ENCODE results near the gene RASSF5.

The RASSF5 gene

DNA sequence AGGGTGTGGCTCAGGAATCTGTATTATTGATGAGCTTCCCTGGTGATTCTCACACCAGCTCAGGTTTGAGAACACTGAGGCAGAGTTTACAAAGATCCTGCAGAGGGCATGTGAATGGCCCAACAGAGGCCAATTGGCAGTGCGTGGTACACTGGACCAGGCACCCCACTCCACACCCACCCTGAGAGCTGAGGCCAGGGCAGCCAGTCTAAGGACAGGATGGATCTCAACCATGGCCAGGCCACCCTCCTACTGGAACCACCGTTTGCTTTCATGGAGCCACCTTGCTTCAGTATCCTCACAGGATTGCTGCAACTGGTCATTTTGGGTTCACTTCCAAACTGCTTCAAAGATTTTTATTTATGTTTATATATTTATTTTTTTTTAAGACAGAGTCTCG lies 7.3 kb upstream of the RASSF5 start:
- DNase-seq, result no peak

DNA sequence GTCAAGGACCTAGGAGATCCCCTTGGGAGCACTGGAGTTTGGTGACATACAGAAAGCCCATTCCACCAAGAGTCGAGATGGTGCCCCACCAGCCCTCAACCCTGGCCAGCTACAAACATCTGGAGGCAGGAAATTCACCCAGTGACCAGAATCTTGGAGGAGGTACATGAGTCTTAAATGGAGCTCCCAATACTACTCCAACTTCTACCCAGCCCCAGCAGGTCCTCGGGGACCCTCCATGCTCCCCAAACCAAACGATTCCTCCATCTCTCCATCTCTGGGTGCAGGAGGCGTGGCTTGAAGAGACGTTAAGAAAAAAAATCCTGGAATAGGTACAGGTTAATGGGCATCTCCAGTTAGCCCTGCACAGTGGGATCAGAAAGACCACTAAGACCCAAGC lies 5.5 kb upstream of the RASSF5 start:
- no peak for DNase-seq

- DNase-seq, result no peak
These were observed 4.9 kb upstream of the RASSF5 start for GRCh38 chr1:206502403-206502802.

- no peak for DNase-seq
These were observed 4.5 kb upstream of the RASSF5 start for GRCh38 chr1:206502812-206503211.

- no peak for DNase-seq
These were observed 3.6 kb upstream of the RASSF5 start for GRCh38 chr1:206503591-206504362.

DNA sequence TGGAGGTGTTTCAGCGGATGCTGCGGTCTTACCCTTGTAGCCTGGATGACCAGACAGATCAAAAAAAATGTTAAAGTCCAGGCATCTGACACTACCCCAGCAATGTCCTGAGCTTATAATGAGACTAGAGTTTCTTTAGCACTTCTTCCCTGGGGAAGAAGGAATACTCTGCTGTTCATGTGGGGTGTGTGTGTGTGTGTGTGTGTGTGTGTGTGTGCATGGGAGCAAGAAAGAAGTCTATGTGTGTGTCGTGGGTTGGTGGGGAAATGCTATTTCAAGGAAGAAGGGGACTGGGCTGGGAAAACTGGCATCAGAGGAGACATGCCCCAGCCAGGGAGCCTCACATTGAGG lies 3.0 kb upstream of the RASSF5 start:
- no peak for DNase-seq

- no peak for DNase-seq
These were observed 1.5 kb upstream of the RASSF5 start for GRCh38 chr1:206505702-206506355.

DNA sequence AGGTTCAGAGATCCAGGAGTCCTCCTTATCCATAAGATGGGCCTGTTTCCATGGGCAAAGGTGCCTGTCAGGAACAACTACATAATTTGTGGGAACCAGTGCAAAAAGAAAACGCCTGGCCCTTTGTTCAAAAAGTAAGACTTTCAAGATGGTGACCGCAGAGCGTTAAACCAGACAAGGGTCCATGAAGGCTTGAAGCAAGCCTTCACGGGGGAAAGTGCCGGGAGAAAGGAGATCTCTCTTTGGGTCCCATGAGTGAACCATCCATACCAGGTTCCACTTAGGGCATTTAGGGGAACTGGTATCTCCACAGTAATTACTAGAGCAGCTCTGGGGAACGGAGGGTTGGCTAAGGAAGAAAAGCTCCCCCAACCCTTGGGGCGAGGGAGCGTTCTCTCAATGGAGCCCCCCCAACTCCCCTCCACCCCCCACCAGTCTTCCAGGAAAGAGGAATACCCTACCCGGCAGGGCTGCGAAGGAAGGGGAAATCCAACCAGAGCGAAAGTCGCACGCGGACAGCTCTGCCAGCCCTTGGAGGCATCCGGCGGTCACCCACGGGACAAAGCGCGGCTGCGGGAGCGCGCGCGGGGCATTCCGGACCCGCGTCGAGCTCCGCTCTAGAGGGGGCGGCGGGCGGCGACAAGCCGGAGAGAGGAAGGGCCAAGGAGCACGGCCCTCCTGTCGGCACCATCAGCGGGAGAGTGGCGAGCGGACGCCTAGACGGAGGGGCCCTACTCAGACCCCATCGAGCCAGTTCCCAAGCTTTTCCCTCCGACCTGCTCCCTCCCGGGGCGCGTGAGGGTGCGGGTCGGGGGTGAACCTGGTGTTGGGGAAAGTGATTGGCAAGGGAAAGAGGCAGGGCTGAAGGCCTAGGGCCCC lies 687 bp upstream of the RASSF5 start:
- DNase-seq, result no peak

DNA sequence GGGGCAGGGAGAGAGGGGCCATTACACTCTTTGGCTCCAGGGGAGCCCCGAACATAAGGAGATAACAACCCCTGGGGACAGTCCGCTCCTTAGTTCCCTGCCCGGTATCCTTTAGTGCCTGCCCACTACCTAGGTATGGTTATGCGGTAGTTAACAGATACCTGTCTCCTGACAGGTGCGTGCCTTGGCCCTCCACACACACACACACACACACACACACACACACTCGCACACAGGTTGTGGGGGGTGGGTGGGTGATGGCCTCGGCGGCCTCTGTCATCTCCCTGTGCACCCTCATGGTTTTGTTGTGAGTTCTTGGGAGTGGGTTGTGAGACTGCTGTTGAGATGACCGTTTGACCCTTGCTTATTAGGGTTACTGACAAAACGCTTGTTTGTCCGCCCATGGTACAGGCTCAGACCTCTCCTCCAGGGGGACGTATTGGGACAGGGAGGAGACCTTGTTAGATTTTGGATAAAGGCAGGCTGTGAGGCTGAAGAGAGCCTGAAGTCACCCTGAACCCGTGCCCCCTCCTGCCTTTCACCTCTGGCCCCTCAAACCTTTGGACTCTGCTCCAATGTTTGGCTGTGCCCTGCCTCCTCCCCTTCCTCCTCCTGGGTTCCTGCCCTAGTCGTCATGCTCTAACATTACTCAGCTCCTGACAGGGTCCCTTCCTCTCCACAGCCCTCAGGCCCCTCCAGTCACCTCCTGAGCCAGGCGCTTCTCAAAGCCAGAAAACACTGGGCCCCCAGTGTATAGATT lies 979 bp downstream of the RASSF5 start:
- no peak for DNase-seq

- DNase-seq, result no peak
These were observed 1.6 kb downstream of the RASSF5 start for GRCh38 chr1:206508956-206509355.

GRCh38 chr1:206509612-206510257 lies 2.4 kb downstream of the RASSF5 start:
- no peak for DNase-seq

DNA sequence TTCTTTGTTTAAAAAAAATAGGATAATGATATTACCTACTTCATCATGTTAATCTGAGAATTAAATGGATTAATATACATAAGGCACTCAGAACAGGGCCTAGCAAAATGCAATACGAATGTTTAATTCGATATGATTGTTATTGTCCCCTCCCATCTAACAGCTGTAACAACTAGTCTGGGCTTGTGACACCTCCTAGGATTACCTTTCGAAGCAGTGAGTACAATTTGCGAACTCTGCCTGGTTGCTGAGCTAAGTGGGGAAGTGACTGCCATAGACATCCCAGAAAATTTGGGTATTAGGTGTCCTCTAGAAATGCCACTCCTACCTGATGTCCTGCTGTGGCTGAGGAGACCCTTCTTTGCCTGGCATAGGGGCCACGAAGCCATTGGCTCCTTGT lies 3.0 kb downstream of the RASSF5 start:
- no peak for DNase-seq

- DNase-seq, result no peak
These were observed 4.2 kb downstream of the RASSF5 start for GRCh38 chr1:206511362-206512057.

DNA sequence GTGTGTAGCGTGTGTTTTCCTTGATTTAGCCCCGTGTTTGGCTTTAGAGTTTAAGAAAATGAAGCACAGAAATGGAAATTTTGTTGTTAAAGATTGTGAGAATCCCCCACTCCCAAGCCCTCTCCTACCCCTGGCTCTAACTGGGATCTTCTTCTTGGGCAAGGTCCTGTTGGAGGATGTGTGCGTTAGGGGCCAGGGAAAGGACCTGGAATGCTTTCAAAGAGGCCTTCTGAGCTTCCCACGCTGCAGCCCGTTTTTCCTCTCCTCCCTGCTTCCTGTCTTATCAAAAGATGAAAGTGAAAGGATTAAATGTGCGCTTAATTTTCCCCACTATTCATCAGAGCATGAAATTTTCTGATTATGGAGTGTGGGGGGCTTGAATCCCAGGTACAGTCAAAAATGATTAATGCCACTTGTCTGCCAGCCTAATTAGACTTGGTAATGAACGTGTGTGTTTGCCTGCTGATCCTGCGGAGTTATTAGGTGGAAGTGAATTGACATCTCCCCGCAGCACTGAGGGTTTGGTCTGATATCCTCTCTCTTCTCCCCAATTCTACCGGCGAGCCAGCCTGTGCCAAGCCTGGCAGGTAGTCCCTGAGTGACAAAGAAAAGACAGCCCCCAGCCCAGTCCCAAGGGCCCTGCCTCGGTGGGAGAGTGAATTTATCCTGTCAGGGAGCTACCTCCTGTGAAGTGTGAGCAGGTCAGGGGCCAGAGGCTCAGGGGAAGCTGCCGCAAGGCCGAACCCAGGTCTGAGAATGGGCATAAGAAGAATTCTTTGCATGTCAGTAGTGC lies 4.9 kb downstream of the RASSF5 start:
- DNase-seq, result no peak

GRCh38 chr1:206512851-206513180 lies 5.5 kb downstream of the RASSF5 start:
- no peak for DNase-seq

- DNase-seq, result peak; percentile 95
These were observed 6.2 kb downstream of the RASSF5 start for GRCh38 chr1:206513312-206514111.

DNA sequence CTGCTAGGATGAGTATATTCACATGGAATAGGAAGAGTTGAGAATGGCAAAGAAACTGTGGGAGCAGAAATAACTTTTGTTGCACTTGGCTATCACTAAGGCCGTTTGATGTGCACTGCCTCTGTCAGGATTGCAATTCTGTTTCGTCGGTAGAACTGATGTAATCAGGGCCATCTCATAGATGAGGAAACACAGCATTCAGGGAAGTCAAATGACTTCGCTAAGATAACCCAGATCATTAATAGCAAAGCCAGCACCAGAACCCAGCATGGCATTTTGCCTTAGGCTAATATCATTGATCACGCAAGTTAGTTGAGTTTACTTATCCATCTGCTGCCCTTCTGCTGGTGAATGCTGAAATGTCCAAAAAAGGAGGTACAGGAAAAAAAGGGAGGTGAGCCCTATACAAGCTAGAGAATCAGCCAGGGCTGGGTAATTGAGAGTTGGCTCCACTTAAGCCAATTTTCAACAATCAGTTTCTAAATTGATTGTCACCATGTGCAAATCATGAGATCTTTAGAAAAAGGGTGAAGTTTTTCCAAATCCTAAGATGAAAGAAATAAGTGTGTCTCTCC lies 7.6 kb downstream of the RASSF5 start:
- no peak for DNase-seq

DNA sequence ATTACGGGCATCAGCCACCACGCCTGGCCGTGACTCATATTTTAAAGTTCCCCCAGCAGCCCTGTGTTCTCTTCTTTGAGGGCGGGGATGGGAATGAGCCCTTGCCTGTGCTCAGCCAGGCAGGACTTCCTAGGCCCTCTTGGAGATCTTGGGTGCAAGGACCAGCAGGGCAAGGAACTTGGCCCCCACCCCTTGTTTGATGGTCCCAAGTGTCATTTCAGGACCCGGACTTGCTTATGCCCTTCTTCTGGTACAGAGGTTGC lies 9.3 kb downstream of the RASSF5 start:
- no peak for DNase-seq

- DNase-seq, result no peak
These were observed 10.5 kb downstream of the RASSF5 start for GRCh38 chr1:206517784-206518183.

DNA sequence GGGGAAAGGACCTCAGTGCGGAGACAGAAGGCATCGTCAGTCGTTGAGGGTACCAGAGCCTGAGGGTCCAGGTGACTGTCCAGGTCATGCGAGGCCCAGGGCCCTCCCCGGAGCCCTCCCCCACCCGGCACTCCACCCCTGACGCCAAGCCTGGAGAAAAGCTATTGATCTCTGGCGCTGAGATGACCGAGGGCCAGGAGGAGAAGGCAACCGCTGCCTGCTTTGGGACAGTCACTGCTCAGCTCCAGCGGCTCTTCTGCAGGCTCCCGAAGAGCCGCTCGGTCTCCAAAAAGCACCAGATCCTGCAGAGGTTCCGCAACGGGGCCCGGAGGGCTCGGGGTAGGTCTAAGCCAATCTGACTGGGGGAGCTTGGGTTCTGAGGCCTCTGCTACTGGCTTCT lies 10.9 kb downstream of the RASSF5 start:
- DNase-seq, result no peak
